CD4-positive, alpha-beta T cell treated with Interleukin-12 subunit alpha and Interleukin-12 subunit beta, for 1 hour (primary cell): Measurements from ENCODE around the gene OR12D1.

Source experiments
- DNase-seq: peaks from one replicate; pipeline ENCODE4 v3.0.0-alpha.2; 2020

Gene OR12D1

GRCh38 chr6:29466241-29466640 is 51.5 kb downstream of the OR12D1 start:
- DNase-seq, result no peak
